ENCODE data around the gene DSCAML1. TPM values are rescaled to one million over a fixed set of nuclear protein-coding genes. Genes with fewer than 3 reads are reported as not detected.

DSCAML1 gene
- total and polyA plus RNA-seq, 9 of the 15 experiments (the other 6 are each of a cell fraction or from before 2014, with no cell fraction given), result not detected

GRCh38 chr11:117453886-117454563 is 343.0 kb downstream of the DSCAML1 start:
- Histone ChIP-seq H3K79me2 (ENCODE audit: control insufficient read depth, insufficient read depth, low read length) (no peaks in the 10 kb centered on the region), H3K9me3 (replicated peaks; ENCODE audit: control insufficient read depth, insufficient read depth, low read depth, low read length) (peaks cover 3% of the 10 kb centered on the region; the same call in 1 of the 2 replicates), H3K4me1 (replicated peaks in 1 of 2; ENCODE audit: control insufficient read depth in 2 of 2, insufficient read depth in 2 of 2, low read length in 2 of 2) (no peaks in the 10 kb centered on the region; a peak in 2 of 5 replicates), H3K36me3 (ENCODE audit: control insufficient read depth, insufficient read depth, low read length) (no peaks in the 10 kb centered on the region), H3K4me2 (ENCODE audit: insufficient read depth, low read length) (no peak overlapping the region), H2AFZ (ENCODE audit: low read depth, low read length) (no peak overlapping the region), H3K27me3 (ENCODE audit: control insufficient read depth in 2 of 2, insufficient read depth in 2 of 2, low read length in 2 of 2) (peaks cover 15 to 45% of the 10 kb centered on the region in 2 experiments; a peak in 4 of 5 replicates), H3K4me3 (no peak overlapping the region), H3K9me1 (ENCODE audit: control insufficient read depth, insufficient read depth, low read length) (no peaks in the 10 kb centered on the region), H4K20me1 (replicated peaks; ENCODE audit: control insufficient read depth, insufficient read depth, low read length) (no peaks in the 10 kb centered on the region), H3K27ac (ENCODE audit: extremely low read depth, low read depth, low read length) (no peak overlapping the region), H3K9ac (ENCODE audit: insufficient read depth in 1 of 2, low read depth in 2 of 2, low read length in 2 of 2) (no peak overlapping the region)
- no peak for TF ChIP-seq BCOR (IDR thresholded peaks at IDR 0.05)
- TF ChIP-seq CBX1 (IDR thresholded peaks at IDR 0.05; ENCODE audit: low read depth), result no peak
- no peak for TF ChIP-seq PHB (CRISPR knock-in tag; IDR thresholded peaks at IDR 0.05)
- ChIA-PET CTCF (ENCODE audit: low intra/inter-chr PET ratio) (no interaction called here), POLR2A (no interaction called here)
- FAIRE-seq (no peak), ATAC-seq (no peak), DNase-seq (ENCODE audit: extremely low read depth in 1 of 4, low spot score in 3 of 4) (no peak)
- intact Hi-C loops (cut with micrococcal nuclease), result no loop called here
- in situ Hi-C loops (cut with MboI), result no loop called here
- no TSS peak for BruUV-seq (replicated peaks)
- WGBS (ENCODE audit: insufficient coverage, low coverage, missing lambda C conversion rate), result 3% methylated on average over 6 of the region's 6 CpGs

DNA sequence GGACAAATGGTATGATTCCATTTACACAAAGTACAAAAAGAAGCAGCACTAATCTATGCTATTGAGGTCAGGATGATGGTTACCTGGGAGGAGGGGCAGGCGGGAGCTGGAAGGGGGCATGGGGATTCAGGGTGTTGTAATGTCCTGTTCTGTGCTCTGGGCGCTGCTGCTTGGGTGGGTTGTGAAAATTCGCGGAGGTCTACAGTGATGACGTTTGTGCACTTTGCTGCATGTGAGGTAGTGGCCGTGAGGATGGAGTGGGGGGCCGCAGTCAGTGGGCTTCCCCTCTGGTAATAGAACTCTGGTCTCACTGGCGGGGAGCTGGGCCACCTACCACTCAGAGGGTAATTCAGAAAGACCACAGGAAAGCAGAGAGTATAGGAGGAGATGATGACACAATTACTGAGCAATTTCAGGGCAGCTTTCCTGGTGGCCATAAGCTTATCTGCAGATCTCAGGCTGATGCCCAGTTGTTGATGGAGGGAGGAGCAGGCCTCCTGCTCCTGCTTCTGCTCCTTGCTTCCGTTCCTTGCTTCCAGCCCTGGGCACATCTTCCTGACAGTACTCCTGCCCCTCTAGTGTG is 347.8 kb downstream of the DSCAML1 start:
- no peaks in the 10 kb centered on the region for H3K9me1 ChIP-seq (ENCODE audit: control insufficient read depth, insufficient read depth, low read length)
- in situ Hi-C loops (cut with MboI) (loop anchor here (10.0 kb wide), 1 partner anchor 356 kb away; no protein-coding TSS in a partner anchor), intact Hi-C loops (cut with micrococcal nuclease) (no loop called here)
- H3K9me3 ChIP-seq (replicated peaks; ENCODE audit: control insufficient read depth, insufficient read depth, low read depth, low read length), result peaks cover 3% of the 10 kb centered on the region; the same call in 1 of the 2 replicates
- H4K20me1 ChIP-seq (replicated peaks; ENCODE audit: control insufficient read depth, insufficient read depth, low read length), result no peaks in the 10 kb centered on the region; the same call in 1 of the 2 replicates
- no peaks in the 10 kb centered on the region for H3K36me3 ChIP-seq (ENCODE audit: control insufficient read depth, insufficient read depth, low read length)
- POLR2A ChIA-PET, result interaction anchor here (0.7 kb wide), 1 partner anchor 304 kb away, joined by 3 read pairs; no protein-coding TSS in a partner anchor
- DNase-seq (ENCODE audit: extremely low read depth in 1 of 4, low spot score in 3 of 4) (no peak), ATAC-seq (no peak), FAIRE-seq (no peak)
- H3K27ac ChIP-seq (ENCODE audit: extremely low read depth, low read depth, low read length), result no peak overlapping the region
- BruUV-seq (replicated peaks), result no TSS peak
- no peaks in the 10 kb centered on the region; a peak in 1 of 5 replicates for H3K4me1 ChIP-seq (replicated peaks in 1 of 2; ENCODE audit: control insufficient read depth in 2 of 2, insufficient read depth in 2 of 2, low read length in 2 of 2)
- no peak overlapping the region for H2AFZ ChIP-seq (ENCODE audit: low read depth, low read length)
- CTCF ChIA-PET (ENCODE audit: low intra/inter-chr PET ratio), result no interaction called here
- TF ChIP-seq TRIM24 (IDR thresholded peaks at IDR 0.05) (0 out of 4 replicates have a peak, but pooled peaks of 1 of the 2 experiments have one; percentile 29), ZBTB17 (CRISPR knock-in tag; IDR thresholded peaks at IDR 0.05) (no peak), RUNX1 (IDR thresholded peaks at IDR 0.05; ENCODE audit: low read depth) (no peak)
- no peak overlapping the region for H3K4me3 ChIP-seq
- WGBS (ENCODE audit: insufficient coverage, low coverage, missing lambda C conversion rate), result 0% methylated on average over 8 of the region's 9 CpGs
- H3K9ac ChIP-seq (ENCODE audit: insufficient read depth in 1 of 2, low read depth in 2 of 2, low read length in 2 of 2), result no peak overlapping the region
- H3K4me2 ChIP-seq (ENCODE audit: insufficient read depth, low read length), result no peak overlapping the region
- no peaks in the 10 kb centered on the region for H3K79me2 ChIP-seq (ENCODE audit: control insufficient read depth, insufficient read depth, low read length)
- peaks cover 4 to 32% of the 10 kb centered on the region in 2 experiments; a peak in 2 of 5 replicates for H3K27me3 ChIP-seq (ENCODE audit: control insufficient read depth in 2 of 2, insufficient read depth in 2 of 2, low read length in 2 of 2)

Data from K562 (cell line).